Measurements from ENCODE around the gene SLC17A5.
A peak's percentile ranks its signal among the peaks of the same experiment; 100 is the strongest.

The SLC17A5 gene

GRCh38 chr6:73640179-73640750 lies 13.5 kb downstream of the SLC17A5 start:
- Histone ChIP-seq H3K27me3 (no peaks in the 10 kb centered on the region), H3K9me3 (no peaks in the 10 kb centered on the region), H3K27ac (no peak overlapping the region), H3K36me3 (peaks cover 19 to 28% (median 24%) of the 10 kb centered on the region in 3 donors), H3K4me1 (peaks cover 0 to 20% (median 9%) of the 10 kb centered on the region in 4 donors), H3K4me3 (no peak overlapping the region)
- intact Hi-C loops (cut with DNase I; ENCODE audit: low total_unique reads) = no loop called here
- no peak for TF ChIP-seq CTCF (IDR thresholded peaks at IDR 0.05)
- DNase-seq = no peak

GRCh38 chr6:73639040-73639439 lies 14.8 kb downstream of the SLC17A5 start:
- DNase-seq = no peak
- no peak overlapping the region for H3K27ac ChIP-seq
- peaks cover 24 to 34% (median 30%) of the 10 kb centered on the region in 3 donors for H3K36me3 ChIP-seq
- intact Hi-C loops (cut with DNase I; ENCODE audit: low total_unique reads) = no loop called here
- TF ChIP-seq CTCF (IDR thresholded peaks at IDR 0.05) = no peak
- H3K27me3 ChIP-seq = no peaks in the 10 kb centered on the region
- no peak overlapping the region for H3K4me3 ChIP-seq
- H3K9me3 ChIP-seq = no peaks in the 10 kb centered on the region
- H3K4me1 ChIP-seq = peaks cover 0 to 20% (median 9%) of the 10 kb centered on the region in 4 donors

- H3K36me3 ChIP-seq = peaks cover 34 to 50% (median 40%) of the 10 kb centered on the region in 3 donors
- intact Hi-C loops (cut with DNase I; ENCODE audit: low total_unique reads) = no loop called here
- H3K9me3 ChIP-seq = no peaks in the 10 kb centered on the region
- H3K4me3 ChIP-seq = no peak overlapping the region
- H3K27ac ChIP-seq = peak overlapping the region in 1 of 2 donors; percentile 58
- no peaks in the 10 kb centered on the region for H3K27me3 ChIP-seq
- no peak for TF ChIP-seq CTCF (IDR thresholded peaks at IDR 0.05)
- no peak for DNase-seq
- H3K4me1 ChIP-seq = peaks cover 0 to 18% (median 8%) of the 10 kb centered on the region in 4 donors
These were observed 16.4 kb downstream of the SLC17A5 start for GRCh38 chr6:73637404-73637803.

- Histone ChIP-seq H3K4me3 (no peak overlapping the region), H3K27me3 (no peaks in the 10 kb centered on the region), H3K4me1 (peaks cover 0 to 18% (median 6%) of the 10 kb centered on the region in 4 donors), H3K36me3 (peaks cover 33 to 53% (median 47%) of the 10 kb centered on the region in 3 donors), H3K9me3 (no peaks in the 10 kb centered on the region), H3K27ac (peak overlapping the region in 1 of 2 donors; percentile 58)
- no peak for TF ChIP-seq CTCF (IDR thresholded peaks at IDR 0.05)
- intact Hi-C loops (cut with DNase I; ENCODE audit: low total_unique reads) = no loop called here
- DNase-seq = no peak
These were observed 17.7 kb downstream of the SLC17A5 start for GRCh38 chr6:73636048-73636447.

GRCh38 chr6:73632346-73632745 lies 21.4 kb downstream of the SLC17A5 start:
- Histone ChIP-seq H3K4me3 (no peak overlapping the region), H3K36me3 (peaks cover 45 to 70% (median 69%) of the 10 kb centered on the region in 3 donors), H3K9me3 (no peaks in the 10 kb centered on the region), H3K27ac (no peak overlapping the region), H3K4me1 (peaks cover 0 to 18% (median 6%) of the 10 kb centered on the region in 4 donors), H3K27me3 (no peaks in the 10 kb centered on the region)
- no peak for DNase-seq
- TF ChIP-seq CTCF (IDR thresholded peaks at IDR 0.05) = no peak
- intact Hi-C loops (cut with DNase I; ENCODE audit: low total_unique reads) = no loop called here

Data from tibial artery (tissue), 4 donors.